HepG2 (cell line): Measurements from ENCODE around the gene TMEM176A. TPM values are rescaled to one million over a fixed set of nuclear protein-coding genes. Genes with fewer than 3 reads are reported as not detected.

Experiments used
- CREB1 ChIP-seq, 2 experiments: fragments of 450-650 bp in 1 of 2; IDR thresholded peaks; 2 replicates each; pipeline ENCODE4 v1.6.1; 2016 to 2017; ENCODE audit warnings: control low read depth in 1 of 2, mild to moderate bottlenecking in 1 of 2, missing compliant biosample characterization in 1 of 2, missing genetic modification characterization in 1 of 2
- GPN1 ChIP-seq: sonication (generic); formaldehyde crosslinking; IDR thresholded peaks from 2 replicates; pipeline ENCODE4 v1.5.1; 2020; ENCODE audit warnings: missing genetic modification reagents, borderline replicate concordance
- HMG20B ChIP-seq: conservative IDR thresholded peaks from 2 replicates; pipeline ENCODE4 v1.6.1; 2016; ENCODE audit warnings: missing genetic modification reagents, missing compliant biosample characterization
- PAWR ChIP-seq: sonication (generic); formaldehyde crosslinking; IDR thresholded peaks from 2 replicates; pipeline ENCODE4 v1.4.0; 2020; ENCODE audit warnings: missing genetic modification reagents, mild to moderate bottlenecking, borderline replicate concordance
- PHF5A ChIP-seq: IDR thresholded peaks from one replicate; pipeline ENCODE4 v1.6.1; 2018; ENCODE audit warnings: low read depth, missing genetic modification reagents; ENCODE audit not compliant: unreplicated experiment
- PLSCR1 ChIP-seq: sonication (generic); formaldehyde crosslinking; IDR thresholded peaks from 2 replicates; pipeline ENCODE4 v1.5.0; 2020; ENCODE audit warnings: missing genetic modification reagents, mild to moderate bottlenecking, borderline replicate concordance
- PPARG ChIP-seq: conservative IDR thresholded peaks from 2 replicates; pipeline ENCODE4 v1.6.1; 2016; ENCODE audit warnings: missing biosample characterization, missing genetic modification reagents
- RARA ChIP-seq: IDR thresholded peaks from 2 replicates; pipeline ENCODE4 v1.6.1; 2016; ENCODE audit warnings: missing genetic modification reagents, missing compliant biosample characterization
- RBFOX2 ChIP-seq: fragments of 200-400 bp; formaldehyde crosslinking; IDR thresholded peaks from 2 replicates; pipeline ENCODE4 v1.6.1; 2017; ENCODE audit warnings: low read depth, mild to moderate bottlenecking, low read length
- RERE ChIP-seq: IDR thresholded peaks from 2 replicates; pipeline ENCODE4 v1.6.1; 2016; ENCODE audit warnings: low read depth, missing genetic modification reagents, missing compliant biosample characterization
- TEAD3 ChIP-seq: optimal IDR thresholded peaks from 2 replicates; pipeline ENCODE3; 2016; ENCODE audit warnings: borderline replicate concordance
- TFDP2 ChIP-seq: sonication (generic); formaldehyde crosslinking; IDR thresholded peaks from 2 replicates; pipeline ENCODE4 v1.4.0; 2020; ENCODE audit warnings: missing genetic modification reagents
- ZNF3 ChIP-seq: IDR thresholded peaks from 2 replicates; pipeline ENCODE4 v1.7.0; 2017; ENCODE audit warnings: inconsistent platforms
- ZNF33A ChIP-seq: sonication (generic); formaldehyde crosslinking; IDR thresholded peaks from 2 replicates; pipeline ENCODE4 v1.5.1; 2020; ENCODE audit warnings: missing genetic modification reagents, mild to moderate bottlenecking, moderate library complexity, borderline replicate concordance
- ZNF558 ChIP-seq: sonication (generic); formaldehyde crosslinking; IDR thresholded peaks from 2 replicates; pipeline ENCODE4 v1.9.0; 2022; ENCODE audit warnings: mild to moderate bottlenecking, missing genetic modification reagents, borderline replicate concordance
- ZNF580 ChIP-seq: IDR thresholded peaks from 2 replicates; pipeline ENCODE4 v1.6.1; 2016; ENCODE audit warnings: low read depth, borderline replicate concordance
- ZNF788 ChIP-seq: sonication (generic); formaldehyde crosslinking; IDR thresholded peaks from 2 replicates; pipeline ENCODE4 v1.5.0; 2020; ENCODE audit warnings: mild to moderate bottlenecking, missing genetic modification reagents, borderline replicate concordance
- ZSCAN22 ChIP-seq: sonication (generic); formaldehyde crosslinking; IDR thresholded peaks from 2 replicates; pipeline ENCODE4 v1.4.0; 2020; ENCODE audit warnings: mild to moderate bottlenecking, missing genetic modification reagents
- polyA plus RNA-seq, 8 experiments: library from polyadenylated mRNA; depleted of rRNA in 3 of 8; stranded (reverse) in 7 of 8; unstranded in 1 of 8; fragments of >200 nt; fragmentation: Illumina TruSeq in 4 of 8; extraction: Trizol in 4 of 8; gene quantifications; 2 replicates each; pipeline versions ENCODE4 v1.2.1 to v1.2.3, GENCODE V29; 2011 to 2016; ENCODE audit warnings: low read depth in 4 of 8, missing spikeins in 1 of 8, mixed read lengths in 1 of 8; ENCODE audit not compliant: insufficient read depth in 1 of 8
- total RNA-seq, 5 experiments: library from RNA; depleted of rRNA; stranded (reverse); fragments of >200 nt; fragmentation: Illumina TruSeq; extraction: Trizol; gene quantifications; 2 replicates each; pipeline ENCODE4 v1.2.3, GENCODE V29; 2016; ENCODE audit warnings: low read depth in 1 of 5
- TF ChIP-seq, protein P1 (sequence below): sonication (generic); formaldehyde crosslinking; conservative IDR thresholded peaks from 2 replicates; pipeline ENCODE4 v1.4.0; 2020; ENCODE audit warnings: missing genetic modification reagents
- TF ChIP-seq, protein P2 (sequence below): sonication (generic); formaldehyde crosslinking; IDR thresholded peaks from 2 replicates; pipeline ENCODE4 v1.5.0; 2020; ENCODE audit warnings: mild to moderate bottlenecking, low read depth, missing genetic modification reagents, borderline replicate concordance

TMEM176A gene
- total and polyA plus RNA-seq, 2 of the 13 experiments (the other 11 are each of a cell fraction or from before 2014, with no cell fraction given): not detected

- TF ChIP-seq RERE (CRISPR knock-in tag) (no peak), CREB1 (IDR thresholded peaks at IDR 0.05) (no peak), CREB1 (CRISPR knock-in tag; IDR thresholded peaks at IDR 0.05) (no peak), TEAD3 (peak; percentile 32), ZNF3 (no peak), PHF5A (no peak), PPARG (CRISPR knock-in tag) (peak; percentile 64), PAWR (CRISPR knock-in tag) (no peak), ZNF558 (CRISPR knock-in tag) (no peak), PLSCR1 (CRISPR knock-in tag) (no peak), RARA (CRISPR knock-in tag) (peak; percentile 55; the same call in 1 of the 2 replicates), RBFOX2 (no peak), ZNF788 (no peak), TFDP2 (CRISPR knock-in tag) (peak; percentile 33; the same call in 1 of the 2 replicates), GPN1 (CRISPR knock-in tag) (no peak), ZNF33A (CRISPR knock-in tag) (0 out of 2 replicates have a peak, but pooled peaks have one; percentile 57), ZSCAN22 (CRISPR knock-in tag) (no peak), HMG20B (CRISPR knock-in tag) (no peak; the same call in 1 of the 2 replicates), ZNF580 (CRISPR knock-in tag) (no peak)
- TF ChIP-seq, protein P1, sequence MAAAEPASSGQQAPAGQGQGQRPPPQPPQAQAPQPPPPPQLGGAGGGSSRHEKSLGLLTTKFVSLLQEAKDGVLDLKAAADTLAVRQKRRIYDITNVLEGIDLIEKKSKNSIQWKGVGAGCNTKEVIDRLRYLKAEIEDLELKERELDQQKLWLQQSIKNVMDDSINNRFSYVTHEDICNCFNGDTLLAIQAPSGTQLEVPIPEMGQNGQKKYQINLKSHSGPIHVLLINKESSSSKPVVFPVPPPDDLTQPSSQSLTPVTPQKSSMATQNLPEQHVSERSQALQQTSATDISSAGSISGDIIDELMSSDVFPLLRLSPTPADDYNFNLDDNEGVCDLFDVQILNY (CRISPR knock-in tag): no peak
- TF ChIP-seq, protein P2, sequence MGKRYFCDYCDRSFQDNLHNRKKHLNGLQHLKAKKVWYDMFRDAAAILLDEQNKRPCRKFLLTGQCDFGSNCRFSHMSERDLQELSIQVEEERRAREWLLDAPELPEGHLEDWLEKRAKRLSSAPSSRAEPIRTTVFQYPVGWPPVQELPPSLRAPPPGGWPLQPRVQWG (CRISPR knock-in tag): no peak
Measured at GRCh38 chr7:150778014-150778737, 22.4 kb upstream of the TMEM176A start (continued).
